ENCODE data around the gene TLR8.

TLR8 gene

GRCh38 chrX:12966151-12966550 is 59.7 kb downstream of the TLR8 start:
- DNase-seq (ENCODE audit: low spot score): no peak
- TF ChIP-seq, protein P1, sequence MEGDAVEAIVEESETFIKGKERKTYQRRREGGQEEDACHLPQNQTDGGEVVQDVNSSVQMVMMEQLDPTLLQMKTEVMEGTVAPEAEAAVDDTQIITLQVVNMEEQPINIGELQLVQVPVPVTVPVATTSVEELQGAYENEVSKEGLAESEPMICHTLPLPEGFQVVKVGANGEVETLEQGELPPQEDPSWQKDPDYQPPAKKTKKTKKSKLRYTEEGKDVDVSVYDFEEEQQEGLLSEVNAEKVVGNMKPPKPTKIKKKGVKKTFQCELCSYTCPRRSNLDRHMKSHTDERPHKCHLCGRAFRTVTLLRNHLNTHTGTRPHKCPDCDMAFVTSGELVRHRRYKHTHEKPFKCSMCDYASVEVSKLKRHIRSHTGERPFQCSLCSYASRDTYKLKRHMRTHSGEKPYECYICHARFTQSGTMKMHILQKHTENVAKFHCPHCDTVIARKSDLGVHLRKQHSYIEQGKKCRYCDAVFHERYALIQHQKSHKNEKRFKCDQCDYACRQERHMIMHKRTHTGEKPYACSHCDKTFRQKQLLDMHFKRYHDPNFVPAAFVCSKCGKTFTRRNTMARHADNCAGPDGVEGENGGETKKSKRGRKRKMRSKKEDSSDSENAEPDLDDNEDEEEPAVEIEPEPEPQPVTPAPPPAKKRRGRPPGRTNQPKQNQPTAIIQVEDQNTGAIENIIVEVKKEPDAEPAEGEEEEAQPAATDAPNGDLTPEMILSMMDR (IDR thresholded peaks at IDR 0.05; ENCODE audit: extremely low read depth, missing control alignments): no peak

DNA sequence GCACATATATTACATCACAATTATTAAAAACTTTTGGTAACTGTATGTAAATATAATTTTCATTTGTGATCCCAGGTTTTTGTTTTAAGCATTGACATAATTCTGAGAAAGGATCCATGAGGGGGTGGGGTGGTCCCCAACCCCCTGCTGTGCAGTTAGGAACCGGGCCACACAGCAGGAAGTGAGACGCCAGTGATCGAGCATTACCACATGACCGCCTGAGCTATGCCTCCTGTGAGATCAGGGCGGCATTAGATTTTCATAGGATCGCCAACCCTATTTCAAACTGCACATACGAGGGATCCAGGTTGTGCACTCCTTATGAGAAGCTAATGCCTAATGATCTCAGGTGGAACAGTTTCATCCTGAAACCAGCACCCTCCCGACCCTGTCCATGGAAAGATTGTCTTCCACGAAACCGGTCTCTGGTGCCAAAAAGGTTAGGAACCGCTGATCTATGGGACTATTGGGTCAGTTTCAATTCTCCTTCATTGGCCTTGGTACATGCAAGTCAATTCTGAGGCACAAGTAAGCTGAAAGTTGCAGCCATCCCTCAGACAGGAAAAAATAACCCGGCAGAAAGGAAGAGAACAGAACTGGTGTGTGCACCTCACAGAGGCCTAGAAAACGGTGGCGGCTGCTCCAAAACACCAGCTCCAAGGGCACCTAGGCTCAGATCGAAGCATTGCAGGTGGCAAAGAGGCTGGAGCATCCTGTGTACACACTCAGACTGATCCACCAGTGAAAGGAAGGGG is 61.5 kb downstream of the TLR8 start:
- DNase-seq (ENCODE audit: low spot score): no peak
- TF ChIP-seq, protein P1 (IDR thresholded peaks at IDR 0.05; ENCODE audit: extremely low read depth, missing control alignments): no peak

DNA sequence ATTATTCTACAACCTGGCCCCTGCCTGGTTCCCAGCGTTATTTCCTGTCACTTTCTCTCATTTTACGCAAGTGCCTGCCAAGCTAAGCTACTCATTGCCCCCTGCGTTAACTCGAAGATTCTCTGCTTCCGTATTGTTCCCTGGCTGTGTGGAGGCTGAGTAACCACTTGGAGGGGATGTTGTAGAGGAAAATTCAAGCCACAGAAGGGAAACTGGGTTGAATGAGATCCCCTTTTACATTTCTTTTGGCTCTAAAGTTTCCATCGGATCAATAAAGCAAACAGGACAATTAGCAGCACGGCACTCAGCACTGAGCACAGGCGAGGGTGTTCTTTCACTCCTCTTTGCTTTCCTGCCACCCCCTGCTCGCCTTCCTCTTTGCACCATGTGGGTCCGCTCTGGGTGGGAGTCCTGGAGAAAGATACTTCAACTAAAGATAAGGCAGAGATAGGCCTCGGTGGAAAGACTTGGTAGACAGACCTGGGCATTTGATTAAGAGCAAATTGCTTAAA is 64.3 kb downstream of the TLR8 start:
- no peak for DNase-seq (ENCODE audit: low spot score)
- TF ChIP-seq, protein P1 (IDR thresholded peaks at IDR 0.05; ENCODE audit: extremely low read depth, missing control alignments): no peak

GRCh38 chrX:12971282-12972003 is 65.0 kb downstream of the TLR8 start:
- TF ChIP-seq, protein P1 (IDR thresholded peaks at IDR 0.05; ENCODE audit: extremely low read depth, missing control alignments): no peak
- DNase-seq (ENCODE audit: low spot score): no peak

DNA sequence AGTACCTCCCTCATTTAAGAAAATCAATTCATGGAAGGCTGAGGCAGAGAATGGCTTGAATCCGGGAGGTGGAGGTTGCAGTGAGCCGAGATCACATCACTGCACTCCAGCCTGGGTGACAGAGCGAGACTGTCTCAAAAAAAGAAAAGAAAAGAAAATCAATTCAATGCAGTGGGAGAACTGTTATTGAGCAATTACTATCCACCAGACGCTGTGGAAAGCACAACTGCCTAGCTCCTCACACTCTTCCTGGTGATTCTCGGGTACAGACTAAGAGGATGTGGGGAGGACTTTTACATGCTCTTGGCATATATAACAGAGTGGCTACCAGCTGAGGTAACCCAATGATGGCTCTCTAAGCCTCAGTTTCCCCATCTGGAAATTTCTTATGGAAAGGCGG is 65.8 kb downstream of the TLR8 start:
- no peak for DNase-seq (ENCODE audit: low spot score)
- TF ChIP-seq, protein P1 (IDR thresholded peaks at IDR 0.05; ENCODE audit: extremely low read depth, missing control alignments): no peak

All from GM20000 (cell line).